ENCODE data around the gene TDRKH. TPM values are rescaled to one million over a fixed set of nuclear protein-coding genes. Genes with fewer than 3 reads are reported as not detected.
"Not testable (repeated sequence)": the region's sequence is repeated elsewhere in the genome, so short reads cannot be mapped to it uniquely, and the experiment has no call there.

TDRKH gene
- polyA plus RNA-seq, 1 experiment: 1.1 TPM

DNA sequence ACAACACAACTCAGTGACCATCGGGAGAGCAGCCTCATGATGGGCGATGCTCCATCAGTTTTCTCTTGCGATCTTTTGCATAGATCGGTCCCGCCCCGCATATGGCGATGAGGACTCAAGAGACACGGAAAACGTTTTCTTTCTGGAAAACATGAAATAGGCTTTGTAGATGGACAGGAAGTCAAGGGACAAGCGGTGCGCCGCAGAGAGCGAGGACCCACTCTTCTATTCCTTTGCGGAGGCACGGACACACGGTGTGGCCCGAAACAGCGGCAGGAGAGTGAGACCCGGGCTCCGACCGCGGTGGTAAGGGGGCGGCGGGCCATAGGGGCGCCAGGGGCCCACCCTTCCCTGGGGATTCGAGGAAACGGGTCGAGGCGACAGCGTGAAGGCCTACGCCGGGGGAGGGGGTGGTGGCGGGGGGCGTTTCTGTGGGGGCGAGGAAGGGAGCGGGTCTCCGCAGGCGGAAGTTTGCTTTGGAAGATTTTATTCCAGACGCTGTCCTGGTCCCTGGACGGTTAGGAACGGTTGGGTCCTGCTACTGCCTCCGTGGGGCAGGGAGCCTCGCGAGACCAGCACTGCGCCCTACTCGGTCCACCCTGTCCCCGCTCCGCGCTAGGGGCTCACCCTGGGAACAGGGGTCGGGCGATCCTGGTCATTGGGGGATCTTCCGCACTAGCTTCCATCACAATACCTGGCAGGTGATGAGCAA lies 796 bp upstream of the TDRKH start:
- ChIA-PET POLR2A (no interaction called here), CTCF (interaction anchor here (0.6 to 1.9 kb wide), 2 partner anchors 8 to 1387 kb away, joined by 3 to 4 read pairs; no protein-coding TSS in a partner anchor)
- no peaks in the 10 kb centered on the region for H3K36me3 ChIP-seq (ENCODE audit: control insufficient read depth, insufficient read depth, low read length)
- TF ChIP-seq, protein P1, sequence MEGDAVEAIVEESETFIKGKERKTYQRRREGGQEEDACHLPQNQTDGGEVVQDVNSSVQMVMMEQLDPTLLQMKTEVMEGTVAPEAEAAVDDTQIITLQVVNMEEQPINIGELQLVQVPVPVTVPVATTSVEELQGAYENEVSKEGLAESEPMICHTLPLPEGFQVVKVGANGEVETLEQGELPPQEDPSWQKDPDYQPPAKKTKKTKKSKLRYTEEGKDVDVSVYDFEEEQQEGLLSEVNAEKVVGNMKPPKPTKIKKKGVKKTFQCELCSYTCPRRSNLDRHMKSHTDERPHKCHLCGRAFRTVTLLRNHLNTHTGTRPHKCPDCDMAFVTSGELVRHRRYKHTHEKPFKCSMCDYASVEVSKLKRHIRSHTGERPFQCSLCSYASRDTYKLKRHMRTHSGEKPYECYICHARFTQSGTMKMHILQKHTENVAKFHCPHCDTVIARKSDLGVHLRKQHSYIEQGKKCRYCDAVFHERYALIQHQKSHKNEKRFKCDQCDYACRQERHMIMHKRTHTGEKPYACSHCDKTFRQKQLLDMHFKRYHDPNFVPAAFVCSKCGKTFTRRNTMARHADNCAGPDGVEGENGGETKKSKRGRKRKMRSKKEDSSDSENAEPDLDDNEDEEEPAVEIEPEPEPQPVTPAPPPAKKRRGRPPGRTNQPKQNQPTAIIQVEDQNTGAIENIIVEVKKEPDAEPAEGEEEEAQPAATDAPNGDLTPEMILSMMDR (IDR thresholded peaks at IDR 0.05; ENCODE audit: insufficient read depth, low read depth, low read length): no peak
- no peak for DNase-seq (ENCODE audit: low read depth)
- peak overlapping the region; percentile 80 for H3K4me3 ChIP-seq (ENCODE audit: low read depth, low read length)
- H3K27me3 ChIP-seq (ENCODE audit: control insufficient read depth, insufficient read depth, low read length): no peaks in the 10 kb centered on the region

DNA sequence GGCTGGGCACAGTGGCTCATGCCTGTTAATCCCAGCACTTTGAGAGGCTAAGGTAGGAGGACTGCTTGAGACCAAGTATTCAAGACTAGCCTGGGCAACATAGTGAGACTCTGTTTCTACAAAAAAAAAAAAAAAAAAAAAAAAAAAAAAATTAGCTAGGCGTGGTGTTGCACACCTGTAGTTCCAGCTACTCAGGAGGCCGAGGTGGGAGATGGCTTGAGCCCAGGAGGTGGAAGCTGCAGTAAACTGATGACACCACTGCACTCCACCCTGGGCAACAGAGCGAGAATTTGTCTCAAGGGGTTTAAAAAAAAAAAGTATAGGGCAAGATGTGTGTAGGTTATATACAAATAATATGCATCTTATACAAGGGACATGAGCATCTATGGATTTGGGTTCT lies 2.6 kb downstream of the TDRKH start:
- Histone ChIP-seq H3K36me3 (ENCODE audit: control insufficient read depth, insufficient read depth, low read length) (no peaks in the 10 kb centered on the region), H3K4me3 (ENCODE audit: low read depth, low read length) (no peak overlapping the region), H3K27me3 (ENCODE audit: control insufficient read depth, insufficient read depth, low read length) (peaks cover 3% of the 10 kb centered on the region; the same call in 1 of the 2 replicates)
- TF ChIP-seq, protein P1 (IDR thresholded peaks at IDR 0.05; ENCODE audit: insufficient read depth, low read depth, low read length): no peak
- DNase-seq (ENCODE audit: low read depth): no peak
- ChIA-PET CTCF (no interaction called here), POLR2A (no interaction called here)

DNA sequence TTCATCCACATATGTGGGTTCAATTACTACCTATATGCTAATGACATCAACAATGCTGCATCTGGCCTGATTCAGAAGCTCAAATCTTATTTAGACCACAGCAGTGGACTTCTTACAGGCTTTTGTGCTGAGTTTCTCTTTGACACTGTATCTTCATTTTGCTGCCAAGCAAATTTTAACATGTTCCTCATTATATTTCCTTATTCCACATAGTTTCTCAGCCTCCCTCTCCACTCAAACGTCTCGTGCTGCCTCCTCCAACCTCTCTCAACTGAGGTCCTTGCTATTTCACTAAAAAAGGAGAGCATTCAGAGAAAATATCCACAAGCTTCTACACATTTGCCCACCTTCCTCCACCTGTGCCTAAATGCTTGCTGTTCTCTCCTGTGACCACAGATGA lies 6.5 kb downstream of the TDRKH start:
- POLR2A ChIA-PET: no interaction called here
- CTCF ChIA-PET: no interaction called here

DNA sequence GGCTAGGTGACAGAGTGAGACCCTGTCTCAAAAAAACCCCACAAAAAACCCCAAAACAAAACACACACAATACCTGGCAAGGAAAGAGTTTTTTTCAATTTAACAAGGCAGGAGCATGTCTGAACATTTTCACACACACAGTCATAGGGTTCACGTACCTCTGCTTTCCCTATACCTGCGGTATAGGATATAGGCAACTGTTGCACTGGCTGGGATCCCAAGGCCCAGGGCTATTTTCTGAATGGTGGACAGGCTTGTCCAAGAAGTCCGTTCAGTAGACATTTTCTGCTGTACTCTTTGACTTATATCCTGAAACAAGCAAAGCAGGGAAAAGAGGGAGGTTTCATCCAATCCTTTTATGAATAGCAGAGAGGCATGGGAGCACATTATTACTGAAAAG lies 7.6 kb downstream of the TDRKH start:
- ChIA-PET CTCF (no interaction called here), POLR2A (no interaction called here)
- no peaks in the 10 kb centered on the region for H3K36me3 ChIP-seq (ENCODE audit: control insufficient read depth, insufficient read depth, low read length)
- no peak overlapping the region for H3K4me3 ChIP-seq (ENCODE audit: low read depth, low read length)
- TF ChIP-seq, protein P1 (IDR thresholded peaks at IDR 0.05; ENCODE audit: insufficient read depth, low read depth, low read length): no peak
- peaks cover 3% of the 10 kb centered on the region; the same call in 1 of the 2 replicates for H3K27me3 ChIP-seq (ENCODE audit: control insufficient read depth, insufficient read depth, low read length)
- no peak for DNase-seq (ENCODE audit: low read depth)

More for the DNA sequence above, 6.5 kb downstream of the TDRKH start:
- peaks cover 3% of the 10 kb centered on the region; the same call in 1 of the 2 replicates for H3K27me3 ChIP-seq (ENCODE audit: control insufficient read depth, insufficient read depth, low read length)
- H3K36me3 ChIP-seq (ENCODE audit: control insufficient read depth, insufficient read depth, low read length): no peaks in the 10 kb centered on the region
- no peak for DNase-seq (ENCODE audit: low read depth)
- H3K4me3 ChIP-seq (ENCODE audit: low read depth, low read length): no peak overlapping the region
- TF ChIP-seq, protein P1 (IDR thresholded peaks at IDR 0.05; ENCODE audit: insufficient read depth, low read depth, low read length): no peak

DNA sequence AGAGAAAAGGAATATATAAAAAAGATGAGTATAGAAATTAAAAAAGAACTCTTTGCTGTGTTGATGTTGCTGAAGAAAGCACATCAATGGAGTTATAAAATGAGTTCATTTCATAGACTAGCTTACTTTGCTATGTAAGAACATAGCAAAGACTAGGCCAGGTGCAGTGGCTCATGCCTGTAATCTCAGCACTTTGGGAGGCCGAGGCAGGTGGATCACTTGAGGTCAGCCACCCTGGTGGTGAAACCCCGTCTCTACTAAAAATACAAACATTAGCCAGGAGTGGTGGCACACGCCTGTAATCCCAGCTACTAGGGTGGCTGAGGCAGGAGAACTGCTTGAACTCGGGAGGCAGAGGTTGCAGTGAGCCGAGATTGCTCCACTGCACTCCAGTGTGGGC lies 8.3 kb downstream of the TDRKH start:
- CTCF ChIA-PET; DNase-seq (ENCODE audit: low read depth); H3K27me3 ChIP-seq (ENCODE audit: control insufficient read depth, insufficient read depth, low read length); H3K36me3 ChIP-seq (ENCODE audit: control insufficient read depth, insufficient read depth, low read length); H3K4me3 ChIP-seq (ENCODE audit: low read depth, low read length); POLR2A ChIA-PET: not testable (repeated sequence)

DNA sequence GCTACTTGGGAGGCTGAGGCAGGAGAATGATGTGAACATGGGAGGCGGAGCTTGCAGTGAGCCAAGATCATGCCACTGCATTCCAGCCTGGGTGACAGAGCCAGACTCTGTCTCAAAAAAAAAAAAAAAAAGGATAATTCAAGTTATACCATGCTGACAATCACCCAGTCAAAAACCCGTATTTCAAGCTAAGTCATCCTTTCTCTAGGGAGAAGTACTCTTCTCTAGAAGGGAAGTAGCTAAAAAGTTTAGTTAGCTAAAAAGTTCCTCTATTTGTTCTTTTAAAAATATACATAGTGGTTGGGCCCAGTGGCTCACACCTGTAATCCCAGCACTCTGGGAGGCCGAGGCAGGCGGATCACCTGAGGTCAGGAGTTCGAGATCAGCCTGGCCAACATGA lies 9.6 kb downstream of the TDRKH start:
- DNase-seq (ENCODE audit: low read depth); H3K27me3 ChIP-seq (ENCODE audit: control insufficient read depth, insufficient read depth, low read length); H3K36me3 ChIP-seq (ENCODE audit: control insufficient read depth, insufficient read depth, low read length); H3K4me3 ChIP-seq (ENCODE audit: low read depth, low read length): not testable (repeated sequence)
- ChIA-PET POLR2A (interaction anchor here (0.7 kb wide), 1 partner anchor 286 kb away, joined by 8 read pairs; no protein-coding TSS in a partner anchor), CTCF (interaction anchor here (1.0 kb wide), 1 partner anchor 9 kb away, joined by 3 read pairs; the partner anchor contains the start of gene TDRKH)

All from BJ (cell line).